Jurkat, Clone E6-1 (cell line): Measurements from ENCODE around the gene CST11. TPM values are rescaled to one million over a fixed set of nuclear protein-coding genes. Genes with fewer than 3 reads are reported as not detected.
"Not testable (repeated sequence)": the region's sequence is repeated elsewhere in the genome, so short reads cannot be mapped to it uniquely, and the experiment has no call there.

Source experiments
- DNase-seq: peaks from one replicate; pipeline ENCODE4 v3.0.0-alpha.2; 2011; ENCODE audit warnings: low read depth, low spot score
- H3K4me3 ChIP-seq: 2 replicates; pipeline ENCODE4 v1.5.1; 2011; ENCODE audit warnings: mild to moderate bottlenecking, low read length, control low read depth, moderate library complexity
- polyA plus RNA-seq: library from polyadenylated mRNA; unstranded; fragments of >200 nt; gene quantifications from one replicate; pipeline ENCODE4 v1.2.1, GENCODE V29; 2012; ENCODE audit warnings: missing spikeins; ENCODE audit not compliant: insufficient read length, insufficient read depth

Gene CST11, protein sequence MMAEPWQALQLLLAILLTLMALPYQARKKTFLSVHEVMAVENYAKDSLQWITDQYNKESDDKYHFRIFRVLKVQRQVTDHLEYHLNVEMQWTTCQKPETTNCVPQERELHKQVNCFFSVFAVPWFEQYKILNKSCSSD
- polyA plus RNA-seq, result not detected

DNA sequence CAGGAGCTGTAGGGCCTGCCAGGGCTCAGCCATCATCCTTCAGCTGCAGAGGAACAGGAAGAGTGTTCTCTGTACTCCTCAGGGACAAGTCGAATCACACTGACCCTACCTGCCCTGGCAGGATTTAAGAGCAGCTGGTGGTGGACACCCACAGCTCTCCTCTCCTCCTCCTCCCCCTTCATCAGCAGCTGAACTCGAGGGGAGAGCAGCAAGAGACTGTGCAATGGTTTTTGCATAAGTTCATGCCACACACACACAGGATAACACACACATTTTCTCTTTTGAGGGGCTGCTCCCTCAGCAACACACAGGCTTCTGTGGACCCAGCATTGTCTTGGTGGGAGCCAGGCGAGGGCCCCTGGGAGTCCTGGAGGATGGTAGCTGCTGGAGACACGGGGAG lies at the start of gene CST11:
TSS of gene CST11 (minus strand) at position 101 of the 400 bp plus-strand sequence. CDS start at position 36, 65 bp downstream.
- DNase-seq, result no peak

DNA sequence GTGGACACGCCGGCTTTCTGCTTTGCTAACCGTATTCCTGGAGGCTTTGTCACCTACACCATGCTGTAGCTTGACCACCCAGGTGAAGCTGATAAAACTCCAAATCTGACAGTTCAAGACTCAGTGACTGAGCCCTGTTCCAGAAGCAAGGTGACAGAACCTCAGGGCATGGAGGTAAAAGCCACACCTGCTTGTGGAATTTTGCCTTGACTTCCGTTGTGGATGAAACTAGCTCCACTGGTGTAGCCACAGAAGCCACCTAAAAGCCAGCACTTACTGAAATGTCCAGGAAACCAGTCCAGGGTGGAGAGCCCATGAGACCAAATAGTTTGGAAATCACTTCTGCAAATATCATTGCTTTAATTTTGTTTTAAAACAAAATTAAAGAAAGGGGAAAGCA lies 49.2 kb upstream of the CST11 start:
- DNase-seq, result no peak
- no peak overlapping the region for H3K4me3 ChIP-seq

More for the DNA sequence above, at the start of gene CST11:
- H3K4me3 ChIP-seq, result no peak within 1 kb of the TSS

DNA sequence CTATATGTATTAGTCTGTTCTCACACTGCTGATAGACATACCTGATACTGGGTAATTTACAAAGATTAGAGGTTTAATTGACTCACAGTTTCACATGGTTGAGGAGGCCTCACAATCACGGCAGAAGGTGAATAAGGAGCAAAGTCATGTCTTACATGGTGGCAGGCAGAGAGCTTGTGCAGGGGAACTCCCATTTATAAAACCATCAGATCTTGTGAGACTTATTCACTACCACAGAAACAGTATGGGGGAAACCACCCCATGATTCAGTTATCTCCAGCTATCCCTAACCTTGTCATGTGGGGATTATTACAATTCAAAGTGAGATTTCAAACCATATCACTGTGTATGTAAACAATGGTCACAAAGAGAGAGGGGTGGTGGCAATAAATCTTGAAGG lies 44.9 kb upstream of the CST11 start:
- no peak overlapping the region for H3K4me3 ChIP-seq
- no peak for DNase-seq

DNA sequence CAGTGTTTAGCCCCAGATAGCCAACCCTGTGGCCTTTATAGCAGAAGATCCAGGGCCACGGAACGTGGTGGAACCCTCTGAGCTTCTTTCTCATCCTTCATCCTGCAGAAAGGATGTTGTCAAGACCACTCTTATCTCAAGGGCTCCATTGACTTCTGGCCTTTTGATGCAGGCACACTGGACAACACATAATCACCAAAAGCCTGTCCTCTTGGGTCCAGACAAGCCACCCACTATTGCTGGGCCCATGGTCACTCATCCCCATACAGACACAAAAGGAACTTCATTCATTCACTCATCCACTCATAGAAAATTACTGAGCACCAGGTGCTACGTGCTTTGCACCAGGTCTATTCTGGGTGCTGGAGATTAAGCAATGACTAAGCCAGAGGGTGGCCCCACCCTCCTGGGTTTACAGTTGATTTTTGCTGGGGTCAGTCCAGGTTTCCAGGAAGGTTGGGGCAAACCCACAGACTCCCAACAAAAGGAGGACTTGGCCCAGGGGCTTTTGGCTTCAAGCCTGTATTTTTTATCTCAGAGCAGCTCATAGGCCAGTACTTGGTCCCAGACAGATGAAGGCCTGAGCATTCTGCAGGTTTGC lies 40.6 kb upstream of the CST11 start:
- H3K4me3 ChIP-seq, result no peak overlapping the region
- no peak for DNase-seq

DNA sequence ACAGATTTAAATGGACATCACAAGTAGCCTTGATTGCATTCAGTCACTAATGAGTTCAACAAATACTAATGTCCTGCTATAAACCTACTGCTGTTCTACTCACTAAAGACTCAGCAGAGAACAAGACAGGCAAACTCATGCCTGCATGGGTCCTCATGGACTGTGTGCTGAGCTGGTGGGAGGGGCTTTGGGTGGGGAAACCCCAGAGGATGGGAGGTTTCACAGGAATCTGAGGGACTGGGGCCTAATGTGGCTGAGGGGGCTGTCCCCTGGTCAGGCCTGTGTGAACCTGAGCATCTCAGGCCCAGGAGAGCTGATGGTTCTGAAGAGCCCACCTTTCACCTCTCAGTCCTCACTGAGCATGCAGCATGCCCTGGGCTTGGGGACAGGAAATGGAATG lies 39.6 kb upstream of the CST11 start:
- DNase-seq, result no peak

DNA sequence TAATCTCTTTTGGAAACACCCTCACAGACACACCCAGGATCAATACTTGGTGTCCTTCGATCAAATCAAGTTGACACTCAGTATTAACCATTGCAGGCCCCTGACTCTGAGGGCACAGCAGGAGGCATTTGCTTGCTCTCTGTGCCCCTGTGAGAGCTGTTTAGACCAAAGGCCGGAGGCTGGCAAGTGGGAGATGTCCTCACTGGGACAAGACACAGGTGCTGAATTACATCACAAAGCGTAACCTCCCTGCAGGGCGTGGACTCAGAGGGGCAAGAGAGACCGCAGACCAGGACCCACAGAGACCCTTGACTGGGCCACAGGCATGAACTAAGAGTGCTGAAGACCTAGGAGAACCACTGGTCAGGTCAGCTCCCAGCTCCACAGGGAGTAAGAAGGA lies 38.1 kb upstream of the CST11 start, which contains the start of gene CST8:
TSS of gene CST8 (plus strand) at position 301 of the 400 bp plus-strand sequence. CDS start 551 bp downstream, outside the sequence.
- no peak within 1 kb of the TSS for H3K4me3 ChIP-seq
- DNase-seq, result no peak

More for the DNA sequence above, 39.6 kb upstream of the CST11 start:
- no peak overlapping the region for H3K4me3 ChIP-seq

DNA sequence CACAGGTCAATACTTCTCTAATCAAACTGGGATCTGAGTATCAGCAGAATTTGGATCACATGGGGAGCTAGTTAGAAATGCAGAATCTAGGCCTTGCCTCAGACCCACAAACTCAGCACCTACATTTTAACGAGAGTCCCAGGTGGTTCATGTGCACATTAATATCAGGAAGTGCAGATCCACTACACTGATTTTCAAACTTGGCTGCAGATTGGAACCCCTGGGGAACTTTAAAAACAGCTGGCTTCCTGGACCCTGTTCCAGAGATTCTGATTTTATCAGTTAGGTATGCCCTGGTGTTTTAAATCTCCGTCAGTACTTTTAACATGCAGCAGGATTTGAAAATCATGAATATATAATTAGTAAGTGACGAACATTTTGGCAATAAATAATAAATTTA lies 36.3 kb upstream of the CST11 start:
- no peak for DNase-seq

DNA sequence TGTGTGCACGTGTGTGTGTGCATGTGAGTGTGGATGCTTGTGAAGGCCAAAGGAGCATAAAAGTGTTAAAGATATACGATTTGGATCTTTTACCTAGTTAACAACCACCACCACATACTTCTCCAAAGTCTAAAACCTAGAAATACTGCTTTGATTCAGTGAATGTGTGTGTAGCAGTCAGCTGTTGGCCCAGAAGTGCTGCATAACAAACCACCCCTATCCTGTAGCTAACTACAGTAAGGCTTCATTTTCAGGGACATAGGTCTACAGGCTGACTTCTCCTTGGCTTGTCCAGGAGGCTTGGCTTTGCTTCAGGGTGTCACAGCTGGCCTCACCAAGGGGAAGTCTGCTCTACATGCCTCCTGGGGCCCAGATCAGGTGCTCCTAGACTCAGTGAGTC lies 35.8 kb upstream of the CST11 start:
- no peak overlapping the region for H3K4me3 ChIP-seq
- DNase-seq, result no peak

More for the DNA sequence above, 36.3 kb upstream of the CST11 start:
- no peak overlapping the region for H3K4me3 ChIP-seq

DNA sequence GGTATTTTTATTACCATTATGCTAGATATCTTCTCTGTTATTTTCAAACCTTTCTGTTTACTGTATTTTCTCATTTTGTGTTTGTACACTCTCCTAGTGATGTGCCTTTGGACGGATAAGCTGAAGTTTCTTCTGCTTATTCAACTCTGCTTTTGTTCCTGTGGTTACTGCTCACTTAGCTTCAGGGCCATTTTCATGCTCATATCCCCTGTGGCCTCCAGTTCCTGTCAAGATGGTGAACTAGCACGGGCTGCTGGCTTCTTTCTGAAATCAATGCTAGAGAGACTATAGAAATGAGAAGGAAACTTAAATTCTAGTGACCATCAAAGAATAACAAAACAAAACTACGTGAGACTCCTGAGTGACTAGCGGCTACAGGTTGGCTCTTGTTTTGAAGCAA lies 31.4 kb upstream of the CST11 start:
- DNase-seq, result peak; percentile 15
- H3K4me3 ChIP-seq, result no peak overlapping the region

DNA sequence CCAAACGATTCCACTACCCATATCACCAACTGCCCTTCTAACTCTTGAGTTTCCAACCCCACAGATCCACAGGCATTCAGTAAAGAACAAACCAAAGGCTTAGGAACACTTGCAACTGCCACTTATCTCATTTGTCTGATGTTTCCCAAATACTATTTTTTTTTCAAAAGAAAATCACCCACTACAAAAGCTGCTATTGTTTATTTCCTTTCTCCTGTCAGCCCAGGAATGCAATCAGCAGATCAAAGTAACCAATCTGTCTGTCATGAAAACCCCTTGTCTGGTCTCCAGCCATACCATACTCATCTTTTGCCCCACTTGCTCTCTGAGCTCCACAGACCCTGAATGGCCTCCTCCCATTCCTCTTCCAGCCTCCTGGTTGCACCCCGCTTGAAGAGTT lies 29.5 kb upstream of the CST11 start:
- peak; percentile 11 for DNase-seq
- H3K4me3 ChIP-seq, result no peak overlapping the region

DNA sequence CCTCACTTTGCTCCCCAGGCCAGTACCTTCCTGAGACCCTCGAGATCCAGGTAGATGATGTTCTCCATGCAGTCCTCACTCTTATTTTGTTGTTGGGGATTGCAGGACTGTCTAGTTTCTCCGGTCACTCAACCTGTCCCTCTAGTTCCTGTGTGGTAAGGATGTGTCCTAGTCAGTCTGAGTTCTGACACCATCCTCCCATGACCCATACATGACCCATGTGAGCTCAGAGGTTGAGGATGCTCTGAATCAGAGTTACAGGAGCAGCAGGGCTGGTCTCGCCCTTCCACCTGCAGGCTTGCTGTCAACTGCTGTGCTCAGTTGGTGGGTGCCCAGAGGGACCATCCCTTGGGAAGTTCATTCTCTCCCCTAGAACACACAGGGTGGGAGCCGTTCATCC lies 26.4 kb upstream of the CST11 start:
- no peak overlapping the region for H3K4me3 ChIP-seq
- DNase-seq, result no peak

DNA sequence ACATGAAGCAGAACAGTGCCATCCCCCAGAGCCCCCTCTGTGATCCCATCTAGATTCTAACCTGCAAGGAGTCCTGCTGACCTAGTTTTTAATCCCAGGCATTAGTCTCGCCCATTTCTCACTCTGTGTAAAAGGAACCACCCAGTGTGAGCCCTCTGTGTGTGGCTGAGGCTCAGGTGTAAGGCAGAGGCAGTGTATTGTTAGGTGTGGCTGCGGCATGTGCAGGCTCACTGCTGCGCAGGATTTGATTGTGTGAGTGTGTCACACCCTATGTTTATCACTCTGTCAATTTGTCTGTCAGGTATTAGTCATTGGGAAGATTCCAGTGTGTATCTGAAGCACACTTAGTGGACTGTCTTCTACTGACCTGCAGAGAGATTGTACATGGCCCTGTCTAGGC lies 24.5 kb upstream of the CST11 start:
- DNase-seq, result no peak
- H3K4me3 ChIP-seq, result no peak overlapping the region

DNA sequence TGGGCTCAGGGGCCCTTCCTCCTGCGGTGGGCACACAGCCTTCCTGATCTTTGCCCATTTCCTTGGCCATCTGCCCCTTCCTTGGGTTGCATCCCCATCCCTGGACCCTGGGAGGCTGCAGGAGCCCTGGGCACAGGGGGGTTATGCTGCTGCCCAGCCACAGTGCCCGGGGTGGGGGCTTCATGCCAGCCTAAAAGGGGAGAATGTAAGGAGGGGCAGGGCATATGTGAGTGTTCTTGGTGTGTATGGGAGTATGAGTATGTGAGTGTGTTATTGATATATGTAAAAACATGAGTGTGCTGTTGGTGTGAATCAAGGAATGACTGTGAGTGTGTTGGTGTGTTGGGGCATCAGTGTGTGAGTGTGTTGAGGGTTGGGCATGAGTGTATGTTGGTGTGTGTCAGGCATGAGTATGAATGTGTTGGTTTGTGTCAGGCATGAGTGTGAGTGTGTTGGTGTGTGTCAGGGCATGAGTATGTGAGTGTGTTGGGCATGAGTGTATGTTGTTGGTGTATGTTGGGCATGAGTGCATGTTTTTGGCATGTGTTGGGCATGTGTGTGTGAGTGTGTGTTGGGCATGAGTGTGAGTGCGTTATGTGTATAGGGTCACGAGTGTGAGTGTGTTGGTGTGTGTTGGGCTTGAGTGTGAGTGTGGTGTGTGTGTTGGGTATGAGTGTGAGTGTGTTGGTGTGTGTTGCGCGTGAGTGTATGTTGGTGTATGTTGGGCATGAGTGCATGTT lies 23.5 kb upstream of the CST11 start:
- no peak for DNase-seq
- no peak overlapping the region for H3K4me3 ChIP-seq

DNA sequence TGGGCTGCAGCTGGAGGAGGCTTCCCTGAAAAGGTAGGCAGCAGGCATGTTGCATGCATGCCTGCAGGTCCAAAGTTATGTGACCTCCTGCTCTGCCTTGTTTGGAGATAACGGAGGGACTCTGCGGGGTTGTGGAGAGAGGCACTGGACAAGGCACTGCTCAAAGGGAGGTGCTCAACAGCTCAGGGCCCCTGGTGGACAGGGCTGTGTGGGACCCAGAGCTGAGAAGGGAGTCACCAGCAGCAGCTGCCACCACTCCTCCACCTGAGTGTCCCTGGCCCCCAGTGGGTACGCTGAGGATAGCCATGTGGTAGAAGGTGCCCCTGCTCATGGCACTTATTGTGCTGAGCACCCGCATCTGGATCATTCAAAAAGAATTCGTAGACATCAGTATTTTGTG lies 22.7 kb upstream of the CST11 start:
- H3K4me3 ChIP-seq, result no peak overlapping the region
- no peak for DNase-seq

DNA sequence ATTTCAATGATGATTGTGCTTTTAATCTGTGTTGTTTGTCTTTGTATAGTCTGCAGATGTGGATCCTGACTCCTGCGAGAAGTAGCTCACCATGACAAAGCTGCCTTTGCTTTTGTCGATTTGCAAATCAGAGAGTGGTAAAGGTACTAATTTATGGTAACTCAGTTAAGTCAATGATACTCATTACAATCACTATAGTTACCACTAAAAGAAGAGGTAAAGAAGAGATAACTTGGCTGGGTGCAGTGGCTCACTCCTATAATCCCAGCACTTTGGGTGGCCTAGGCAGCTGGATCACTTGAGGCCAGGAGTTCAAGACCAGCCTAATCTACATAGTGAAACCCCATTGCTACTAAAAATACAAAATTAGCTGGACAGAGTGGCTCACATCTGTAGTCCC lies 20.6 kb upstream of the CST11 start:
- not testable (repeated sequence) for DNase-seq, H3K4me3 ChIP-seq

DNA sequence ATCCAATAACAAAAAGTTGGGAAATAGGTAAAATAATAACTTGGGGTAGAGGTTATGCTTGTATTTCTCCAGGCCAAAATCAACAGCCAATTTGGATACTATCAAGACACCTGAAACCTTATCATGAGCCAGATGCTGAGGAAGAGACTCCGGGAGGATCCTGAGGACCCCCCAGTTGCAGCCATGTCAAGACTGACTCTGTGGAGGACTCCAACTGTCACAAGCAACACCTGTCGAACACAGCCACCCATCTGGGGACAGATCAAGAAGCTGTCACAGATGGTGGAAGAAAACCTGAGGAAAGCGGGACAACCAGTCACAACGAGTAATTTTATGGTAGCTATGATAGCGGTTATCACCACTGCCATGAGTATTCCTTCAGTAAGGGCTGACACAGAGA lies 19.6 kb upstream of the CST11 start:
- not testable (repeated sequence) for DNase-seq, H3K4me3 ChIP-seq

DNA sequence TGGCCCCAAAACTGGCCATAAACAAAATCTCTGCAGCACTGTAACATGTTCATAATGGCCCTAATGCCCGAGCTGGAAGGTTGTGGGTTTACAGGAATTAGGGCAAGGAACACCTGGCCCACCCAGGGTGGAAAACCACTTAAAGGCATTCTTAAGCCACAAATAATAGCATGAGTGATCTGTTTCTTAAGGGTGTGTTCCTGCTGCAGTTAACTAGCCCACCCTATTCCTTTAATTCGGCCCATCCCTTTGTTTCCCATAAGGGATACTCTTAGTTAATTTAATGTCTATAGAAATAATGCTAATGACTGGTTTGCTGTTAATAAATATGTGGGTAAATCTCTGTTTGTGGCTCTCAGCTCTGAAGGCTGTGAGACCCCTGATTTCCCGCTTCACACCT lies 14.3 kb upstream of the CST11 start:
- not testable (repeated sequence) for DNase-seq, H3K4me3 ChIP-seq

DNA sequence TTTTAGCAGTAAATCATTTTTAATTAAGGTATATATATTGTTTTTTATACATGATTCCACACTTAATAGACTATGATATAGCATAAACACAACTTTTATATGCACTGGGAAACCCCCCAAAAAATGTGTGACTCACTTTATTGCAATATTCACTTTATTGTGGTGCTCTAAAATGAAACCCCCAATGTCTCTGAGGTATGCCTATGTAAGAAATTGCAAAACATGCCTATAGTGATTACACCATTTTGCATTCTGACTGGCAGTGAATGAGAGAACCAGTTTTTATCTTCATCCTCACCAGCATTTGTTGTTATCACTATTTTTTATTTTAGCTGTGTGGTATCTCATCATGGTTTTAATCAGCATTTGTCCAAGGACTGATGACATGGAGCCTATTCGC lies 8.5 kb upstream of the CST11 start:
- H3K4me3 ChIP-seq, result no peak overlapping the region
- no peak for DNase-seq

DNA sequence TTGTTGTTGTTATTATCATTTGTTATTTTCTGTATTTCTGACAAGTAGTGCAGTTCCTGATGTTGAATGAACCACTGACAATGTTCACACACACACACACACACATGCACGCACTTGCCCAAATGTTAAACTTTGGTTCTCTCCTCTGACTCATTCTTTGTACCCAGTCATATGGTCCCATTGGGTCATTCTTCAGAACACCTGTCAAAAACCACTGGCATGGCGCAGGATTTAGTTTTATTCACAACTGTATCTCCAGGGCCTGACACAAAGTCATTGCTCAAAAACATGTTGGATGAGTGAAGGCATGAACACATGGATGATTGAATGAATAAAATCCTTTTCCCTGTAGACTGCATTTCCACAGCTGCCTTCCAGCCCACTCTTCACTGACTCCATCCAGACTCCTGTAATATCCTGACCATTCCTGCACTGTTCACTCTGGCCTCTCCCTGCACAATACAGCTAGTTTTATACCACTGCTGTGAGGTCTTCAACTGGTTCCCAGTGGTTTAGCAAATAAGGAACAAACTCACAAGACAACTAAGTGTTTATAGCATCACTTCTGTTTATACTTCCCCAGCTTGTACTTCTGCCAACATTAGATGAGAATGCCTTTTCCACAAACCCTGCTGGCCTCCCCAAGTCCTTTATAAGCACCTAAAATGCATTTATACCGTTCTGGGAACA lies 6.9 kb upstream of the CST11 start:
- H3K4me3 ChIP-seq, result no peak overlapping the region
- DNase-seq, result no peak

DNA sequence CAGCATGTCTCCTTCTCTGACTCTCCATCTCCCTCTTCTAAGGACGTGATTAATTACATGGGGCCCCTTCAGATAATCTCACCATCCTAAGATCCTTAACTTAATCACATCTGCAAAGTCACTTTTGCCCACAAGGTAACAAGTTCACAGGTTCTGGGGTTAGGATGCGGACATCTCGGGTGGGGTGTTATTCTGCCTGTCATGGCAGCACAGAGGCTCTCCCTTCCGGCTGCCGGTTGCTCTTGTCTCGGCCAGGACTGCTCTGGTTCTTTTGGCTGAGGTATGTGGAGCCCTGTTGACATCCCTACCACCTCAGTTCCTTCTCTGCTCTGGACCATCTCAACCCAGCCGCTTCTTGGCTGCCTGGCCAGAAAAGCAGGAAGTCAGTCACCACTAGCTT lies 4.2 kb upstream of the CST11 start:
- no peak for DNase-seq
- H3K4me3 ChIP-seq, result no peak overlapping the region
